GM21526 (cell line): ENCODE data around the gene TMEM156.
A peak's percentile ranks its signal among the peaks of the same experiment; 100 is the strongest.
"Not testable (repeated sequence)": the region's sequence is repeated elsewhere in the genome, so short reads cannot be mapped to it uniquely, and the experiment has no call there.

Source experiments
- ATAC-seq: cut with Tn5 transposase; IDR thresholded peaks from one replicate; pipeline ENCODE4 v1.9.1; 2021; ENCODE audit warnings: moderate library complexity; ENCODE audit not compliant: unreplicated experiment, low FRiP score

TMEM156 gene

GRCh38 chr4:39044364-39044955 lies 12.3 kb upstream of the TMEM156 start:
- ATAC-seq, result peak; percentile 53

GRCh38 chr4:39043861-39044363 lies 11.7 kb upstream of the TMEM156 start:
- ATAC-seq, result no peak

- ATAC-seq, result no peak
Measured at GRCh38 chr4:39043058-39043860, 11.1 kb upstream of the TMEM156 start.

GRCh38 chr4:39042366-39042765 lies 10.2 kb upstream of the TMEM156 start:
- no peak for ATAC-seq

- no peak for ATAC-seq
Measured at GRCh38 chr4:39039108-39039507, 6.9 kb upstream of the TMEM156 start.

GRCh38 chr4:39037941-39038340 lies 5.7 kb upstream of the TMEM156 start:
- ATAC-seq, result no peak

GRCh38 chr4:39037491-39037825 lies 5.2 kb upstream of the TMEM156 start:
- ATAC-seq, result no peak

GRCh38 chr4:39036172-39036571 lies 4.0 kb upstream of the TMEM156 start:
- no peak for ATAC-seq

GRCh38 chr4:39031590-39032020 lies 604 bp downstream of the TMEM156 start:
- not testable (repeated sequence) for ATAC-seq

- no peak for ATAC-seq
Measured at GRCh38 chr4:39030725-39031124, 1.5 kb downstream of the TMEM156 start.

- no peak for ATAC-seq
Measured at GRCh38 chr4:39029752-39030694, 2.2 kb downstream of the TMEM156 start.

- no peak for ATAC-seq
Measured at GRCh38 chr4:39026096-39026495, 6.1 kb downstream of the TMEM156 start.

- ATAC-seq, result no peak
Measured at GRCh38 chr4:39025552-39026085, 6.6 kb downstream of the TMEM156 start.

- ATAC-seq, result no peak
Measured at GRCh38 chr4:39024311-39024865, 7.8 kb downstream of the TMEM156 start.

GRCh38 chr4:39023059-39023458 lies 9.2 kb downstream of the TMEM156 start:
- ATAC-seq, result no peak

GRCh38 chr4:39022241-39022640 lies 10.0 kb downstream of the TMEM156 start:
- no peak for ATAC-seq

GRCh38 chr4:39021631-39022030 lies 10.6 kb downstream of the TMEM156 start:
- ATAC-seq, result no peak

GRCh38 chr4:39020130-39020529 lies 12.1 kb downstream of the TMEM156 start:
- ATAC-seq, result no peak

GRCh38 chr4:39014028-39014427 lies 18.2 kb downstream of the TMEM156 start:
- ATAC-seq, result no peak

- ATAC-seq, result no peak
Measured at GRCh38 chr4:39004758-39005157, 27.5 kb downstream of the TMEM156 start.
